Measurements from ENCODE around the gene PRRT1. TPM values are rescaled to one million over a fixed set of nuclear protein-coding genes. Genes with fewer than 3 reads are reported as not detected.

The PRRT1 gene
- total RNA-seq, 1 experiment from 2014 or later: not detected

DNA sequence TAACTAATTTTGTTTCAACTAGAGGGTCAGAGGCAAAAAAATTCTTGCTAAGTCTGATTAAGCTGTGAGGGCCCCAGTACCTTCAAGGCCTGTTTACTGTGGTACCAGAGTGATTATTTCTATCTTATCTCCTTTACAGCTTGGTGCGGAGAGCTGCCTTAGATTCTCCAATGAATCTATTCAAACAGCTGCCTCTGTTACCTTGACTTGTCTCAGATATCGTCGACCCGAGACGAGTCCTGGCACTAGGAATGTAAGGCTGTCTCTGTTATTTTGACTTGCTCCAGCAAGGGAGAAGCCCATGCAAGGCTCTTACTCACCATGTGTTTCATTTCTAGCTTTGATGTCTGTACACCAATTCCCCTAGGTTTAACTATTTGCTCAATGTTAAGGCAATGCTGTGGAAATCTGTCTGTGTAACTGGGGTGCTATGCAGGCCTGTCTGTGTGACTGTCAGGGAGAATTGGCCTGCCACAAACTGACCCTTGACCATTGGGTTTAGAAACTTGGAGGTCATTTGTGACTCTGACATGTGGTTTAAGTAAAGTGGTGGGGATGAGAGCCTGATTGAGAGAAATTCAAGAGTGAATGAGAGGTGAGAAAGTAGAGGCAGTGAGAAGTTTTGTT is 11.2 kb downstream of the PRRT1 start:
- Histone ChIP-seq H3K4me1 (ENCODE audit: insufficient read depth, low read length) (no peaks in the 10 kb centered on the region), H3K36me3 (ENCODE audit: low read depth, low read length) (no peaks in the 10 kb centered on the region), H3K4me2 (ENCODE audit: low read length) (no peak overlapping the region), H3K27me3 (ENCODE audit: low read length) (no peaks in the 10 kb centered on the region), H4K20me1 (ENCODE audit: low read length) (no peaks in the 10 kb centered on the region), H3K4me3 (ENCODE audit: low read length) (no peak overlapping the region), H3K9ac (ENCODE audit: low read length) (no peak overlapping the region), H3K79me2 (ENCODE audit: low read length) (no peaks in the 10 kb centered on the region), H3K9me2 (replicated peaks; ENCODE audit: low read length) (no peaks in the 10 kb centered on the region), H3K9me3 (ENCODE audit: low read length) (no peaks in the 10 kb centered on the region), H3F3A (ENCODE audit: low read length, unreplicated experiment) (no peaks in the 10 kb centered on the region), H2AFZ (ENCODE audit: low read length) (no peak overlapping the region), H3K27ac (ENCODE audit: low read length) (no peak overlapping the region)
- intact Hi-C loops (cut with micrococcal nuclease): no loop called here
- CTCF ChIA-PET: no interaction called here
- no TSS peak for BruUV-seq (replicated peaks)
- DNase-seq (no peak), ATAC-seq (no peak)
- no peak for TF ChIP-seq EZH2phosphoT487 (IDR thresholded peaks at IDR 0.05; ENCODE audit: borderline replicate concordance, low read length)
- TF ChIP-seq, protein P1, sequence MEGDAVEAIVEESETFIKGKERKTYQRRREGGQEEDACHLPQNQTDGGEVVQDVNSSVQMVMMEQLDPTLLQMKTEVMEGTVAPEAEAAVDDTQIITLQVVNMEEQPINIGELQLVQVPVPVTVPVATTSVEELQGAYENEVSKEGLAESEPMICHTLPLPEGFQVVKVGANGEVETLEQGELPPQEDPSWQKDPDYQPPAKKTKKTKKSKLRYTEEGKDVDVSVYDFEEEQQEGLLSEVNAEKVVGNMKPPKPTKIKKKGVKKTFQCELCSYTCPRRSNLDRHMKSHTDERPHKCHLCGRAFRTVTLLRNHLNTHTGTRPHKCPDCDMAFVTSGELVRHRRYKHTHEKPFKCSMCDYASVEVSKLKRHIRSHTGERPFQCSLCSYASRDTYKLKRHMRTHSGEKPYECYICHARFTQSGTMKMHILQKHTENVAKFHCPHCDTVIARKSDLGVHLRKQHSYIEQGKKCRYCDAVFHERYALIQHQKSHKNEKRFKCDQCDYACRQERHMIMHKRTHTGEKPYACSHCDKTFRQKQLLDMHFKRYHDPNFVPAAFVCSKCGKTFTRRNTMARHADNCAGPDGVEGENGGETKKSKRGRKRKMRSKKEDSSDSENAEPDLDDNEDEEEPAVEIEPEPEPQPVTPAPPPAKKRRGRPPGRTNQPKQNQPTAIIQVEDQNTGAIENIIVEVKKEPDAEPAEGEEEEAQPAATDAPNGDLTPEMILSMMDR (conservative IDR thresholded peaks at IDR 0.05; ENCODE audit: low read depth, low read length): no peak
- TF ChIP-seq EZH2 (IDR thresholded peaks at IDR 0.05; ENCODE audit: low read length, unreplicated experiment): no peak
- POLR2A ChIA-PET (ENCODE audit: unreplicated experiment): no interaction called here

DNA sequence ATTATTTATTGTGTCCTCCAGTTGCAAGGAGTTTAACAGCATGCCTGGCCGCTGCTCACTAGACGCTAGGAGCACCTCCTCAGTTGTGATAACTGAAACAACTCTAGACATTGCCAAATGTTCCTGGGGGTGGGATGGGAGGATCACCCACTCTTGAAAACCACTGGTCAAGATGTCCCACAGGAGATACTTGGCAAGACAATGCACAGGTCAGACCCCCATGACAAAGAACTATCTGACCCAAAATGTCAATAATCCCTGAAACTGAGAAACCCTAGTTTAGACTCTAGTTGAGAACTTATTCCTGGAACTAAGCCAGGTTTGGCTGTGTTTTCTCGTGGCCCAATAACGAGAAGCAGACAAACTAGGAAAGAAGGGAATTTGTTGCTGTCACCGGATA is 12.1 kb downstream of the PRRT1 start:
- H3K4me2 ChIP-seq (ENCODE audit: low read length): no peak overlapping the region
- H3K27ac ChIP-seq (ENCODE audit: low read length): no peak overlapping the region
- no peaks in the 10 kb centered on the region for H3K36me3 ChIP-seq (ENCODE audit: low read depth, low read length)
- BruUV-seq (replicated peaks): no TSS peak
- TF ChIP-seq, protein P1 (conservative IDR thresholded peaks at IDR 0.05; ENCODE audit: low read depth, low read length): no peak
- TF ChIP-seq EZH2phosphoT487 (IDR thresholded peaks at IDR 0.05; ENCODE audit: borderline replicate concordance, low read length) (no peak), EZH2 (IDR thresholded peaks at IDR 0.05; ENCODE audit: low read length, unreplicated experiment) (no peak)
- intact Hi-C loops (cut with micrococcal nuclease): no loop called here
- H3K79me2 ChIP-seq (ENCODE audit: low read length): no peaks in the 10 kb centered on the region
- no peak overlapping the region for H2AFZ ChIP-seq (ENCODE audit: low read length)
- DNase-seq: no peak
- no peak for ATAC-seq
- H3K27me3 ChIP-seq (ENCODE audit: low read length): no peaks in the 10 kb centered on the region
- ChIA-PET CTCF (no interaction called here), POLR2A (ENCODE audit: unreplicated experiment) (no interaction called here)
- H3K9me3 ChIP-seq (ENCODE audit: low read length): no peaks in the 10 kb centered on the region
- no peaks in the 10 kb centered on the region for H4K20me1 ChIP-seq (ENCODE audit: low read length)
- no peak overlapping the region for H3K9ac ChIP-seq (ENCODE audit: low read length)
- H3K4me3 ChIP-seq (ENCODE audit: low read length): no peak overlapping the region
- no peaks in the 10 kb centered on the region for H3F3A ChIP-seq (ENCODE audit: low read length, unreplicated experiment)
- H3K9me2 ChIP-seq (replicated peaks; ENCODE audit: low read length): no peaks in the 10 kb centered on the region
- H3K4me1 ChIP-seq (ENCODE audit: insufficient read depth, low read length): no peaks in the 10 kb centered on the region

DNA sequence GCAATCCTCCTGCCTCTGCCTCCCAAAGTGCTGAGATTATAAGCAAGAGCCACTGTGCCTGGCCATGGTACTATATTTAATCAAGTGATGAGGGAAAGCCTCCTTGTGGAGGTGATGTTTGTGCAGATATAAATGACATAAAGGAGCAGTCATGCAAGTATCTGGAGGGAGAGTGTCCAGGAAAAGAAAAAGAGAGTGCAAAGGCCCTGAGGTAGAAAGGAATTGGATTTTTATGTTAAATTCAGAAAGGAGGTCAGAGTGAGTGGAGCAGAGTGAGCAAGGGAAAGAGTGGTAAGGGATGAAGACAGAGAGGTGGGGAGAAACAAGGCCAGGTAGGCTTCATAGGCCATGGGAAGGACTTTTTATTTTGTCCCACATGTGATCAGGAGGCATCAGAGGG is 14.3 kb downstream of the PRRT1 start:
- intact Hi-C loops (cut with micrococcal nuclease): no loop called here
- Histone ChIP-seq H3K4me1 (ENCODE audit: insufficient read depth, low read length) (no peaks in the 10 kb centered on the region), H3K4me3 (ENCODE audit: low read length) (no peak overlapping the region), H4K20me1 (ENCODE audit: low read length) (no peaks in the 10 kb centered on the region), H3K36me3 (ENCODE audit: low read depth, low read length) (no peaks in the 10 kb centered on the region), H3F3A (ENCODE audit: low read length, unreplicated experiment) (no peaks in the 10 kb centered on the region), H2AFZ (ENCODE audit: low read length) (no peak overlapping the region), H3K27ac (ENCODE audit: low read length) (no peak overlapping the region), H3K27me3 (ENCODE audit: low read length) (no peaks in the 10 kb centered on the region), H3K9ac (ENCODE audit: low read length) (no peak overlapping the region), H3K4me2 (ENCODE audit: low read length) (no peak overlapping the region), H3K9me3 (ENCODE audit: low read length) (no peaks in the 10 kb centered on the region), H3K79me2 (ENCODE audit: low read length) (no peaks in the 10 kb centered on the region), H3K9me2 (replicated peaks; ENCODE audit: low read length) (no peaks in the 10 kb centered on the region)
- ATAC-seq (no peak), DNase-seq (no peak)
- ChIA-PET POLR2A (ENCODE audit: unreplicated experiment) (no interaction called here), CTCF (no interaction called here)
- no TSS peak for BruUV-seq (replicated peaks)
- TF ChIP-seq EZH2 (IDR thresholded peaks at IDR 0.05; ENCODE audit: low read length, unreplicated experiment) (no peak), EZH2phosphoT487 (IDR thresholded peaks at IDR 0.05; ENCODE audit: borderline replicate concordance, low read length) (no peak)
- TF ChIP-seq, protein P1 (conservative IDR thresholded peaks at IDR 0.05; ENCODE audit: low read depth, low read length): no peak

Measured in PC-3 (cell line).